Daoy (cell line): ENCODE data around the gene ATP11A. TPM values are rescaled to one million over a fixed set of nuclear protein-coding genes. Genes with fewer than 3 reads are reported as not detected.

Source experiments
- DNase-seq: peaks from one replicate; pipeline ENCODE4 v3.0.0-alpha.2; 2015; ENCODE audit warnings: low read depth
- total RNA-seq: library from RNA; depleted of rRNA; stranded (reverse); fragments of >200 nt; shearing (Covaris generic); gene quantifications from 2 replicates; pipeline ENCODE4 v1.2.3, GENCODE V29; 2014

The ATP11A gene
- total RNA-seq, 1 experiment from 2014 or later, result 2.0 TPM

DNA sequence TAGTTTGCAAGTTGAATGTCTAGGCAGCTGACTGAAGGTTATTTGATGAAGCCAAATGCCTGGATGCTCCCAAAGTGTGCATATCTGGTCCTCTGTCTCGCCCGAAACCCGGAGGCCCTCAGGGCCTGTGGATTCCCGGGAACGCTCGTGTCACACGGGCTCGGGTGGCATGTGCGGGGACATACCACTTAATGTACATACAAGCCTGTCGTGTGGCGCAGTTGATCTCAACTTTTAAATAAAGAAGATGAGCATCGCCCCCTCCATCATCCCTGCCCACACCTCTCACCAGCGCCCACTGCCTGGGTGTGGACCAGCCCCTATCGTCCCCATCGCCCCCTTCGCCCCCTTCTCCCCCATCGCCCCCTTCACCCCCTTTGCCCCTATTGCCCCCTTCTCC lies 33.9 kb downstream of the ATP11A start:
- no peak for DNase-seq

DNA sequence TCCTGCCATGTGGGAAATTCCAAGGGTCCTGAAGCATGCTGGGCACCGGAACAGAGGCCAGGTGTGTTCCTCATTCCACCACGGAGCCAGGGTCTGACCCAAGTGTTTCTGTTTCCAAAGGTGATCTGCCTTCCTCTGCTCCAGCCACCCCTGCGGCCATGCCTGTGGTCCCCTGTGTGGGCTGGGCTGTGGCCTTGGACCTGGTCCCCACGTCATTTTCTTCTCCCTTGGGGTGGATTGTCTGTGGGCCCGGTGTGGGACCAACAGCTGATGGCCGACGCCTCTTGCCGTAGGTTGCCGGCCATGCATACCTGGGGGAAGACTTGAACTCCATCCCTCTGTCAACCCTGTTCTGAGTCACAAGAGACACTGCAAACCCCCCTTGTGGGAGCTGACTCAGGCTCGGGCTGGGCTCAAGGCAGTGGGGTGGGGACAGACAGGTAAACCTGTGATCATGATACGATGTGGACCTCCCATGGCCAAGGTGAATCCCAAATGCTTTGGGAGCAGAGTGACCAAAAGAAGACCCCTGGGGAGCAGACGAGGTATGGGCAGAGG lies 35.0 kb downstream of the ATP11A start:
- DNase-seq, result no peak

DNA sequence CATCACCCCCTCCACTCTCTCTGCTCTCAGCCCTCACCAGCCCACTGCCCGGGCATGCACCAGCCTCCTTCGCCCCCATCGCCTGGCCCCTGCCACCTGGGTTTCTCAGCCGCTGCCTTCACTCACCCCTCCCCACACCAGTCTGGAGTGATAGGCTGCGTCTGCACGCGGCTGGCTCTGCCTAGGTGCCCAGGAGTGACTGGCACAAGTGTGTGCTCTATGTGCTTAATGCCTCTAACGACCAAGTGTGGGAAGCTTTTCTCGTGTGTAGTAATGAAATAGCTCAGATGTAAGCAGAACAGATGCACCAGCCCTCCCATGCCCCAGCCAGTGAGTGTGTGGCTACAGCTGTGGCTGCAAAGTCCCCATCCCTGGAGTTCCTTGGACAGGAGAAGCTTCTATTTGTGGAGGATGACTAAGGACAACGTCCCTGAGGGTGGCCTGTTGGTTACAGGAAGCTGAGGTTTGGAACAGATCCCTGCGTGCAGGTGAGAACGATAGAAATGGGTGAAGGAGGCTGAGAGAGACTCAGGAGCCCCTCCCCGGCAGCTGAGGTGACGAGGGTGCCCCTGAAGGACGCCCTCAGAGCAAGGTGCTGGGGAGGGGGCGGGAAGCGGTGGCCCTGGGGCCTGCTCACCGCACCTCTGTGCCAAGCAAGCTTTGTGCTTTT lies 35.6 kb downstream of the ATP11A start:
- peak; percentile 33 for DNase-seq

DNA sequence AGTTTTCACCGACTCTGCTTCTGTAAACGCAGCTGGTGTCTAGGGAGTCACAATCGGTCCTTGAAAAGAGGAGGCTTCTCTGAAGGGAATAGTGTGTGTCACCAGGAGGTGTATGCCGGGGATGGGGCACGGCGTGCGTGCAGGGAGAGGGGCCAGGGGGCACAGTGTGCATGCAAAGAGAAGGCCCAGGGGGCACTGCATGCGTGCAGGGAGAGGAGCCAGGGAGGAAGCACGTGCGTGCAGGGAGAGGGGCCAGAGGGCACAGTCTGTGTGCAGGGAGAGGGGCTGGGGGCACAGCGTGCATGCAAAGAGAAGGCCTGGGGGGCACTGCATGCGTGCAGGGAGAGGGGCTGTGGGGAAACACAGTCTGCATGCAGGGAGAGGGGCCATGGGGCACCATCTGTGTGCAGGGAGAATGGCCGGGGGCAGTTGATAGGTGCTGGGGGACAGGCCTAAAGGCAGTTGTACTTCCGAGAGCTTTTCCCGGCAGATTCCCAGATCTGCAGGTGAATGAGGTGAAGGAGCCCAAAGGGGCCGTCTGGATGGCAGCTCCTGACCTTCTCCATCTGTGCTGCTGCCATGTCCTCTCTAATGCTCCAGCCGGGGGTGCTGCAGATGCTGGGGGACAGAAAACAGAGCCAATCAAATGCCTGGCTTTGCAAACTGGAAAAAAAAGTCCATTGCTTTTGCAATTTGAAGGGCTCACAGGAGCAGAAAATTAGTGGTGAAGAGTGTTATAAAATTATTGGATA lies 36.4 kb downstream of the ATP11A start:
- DNase-seq, result no peak

DNA sequence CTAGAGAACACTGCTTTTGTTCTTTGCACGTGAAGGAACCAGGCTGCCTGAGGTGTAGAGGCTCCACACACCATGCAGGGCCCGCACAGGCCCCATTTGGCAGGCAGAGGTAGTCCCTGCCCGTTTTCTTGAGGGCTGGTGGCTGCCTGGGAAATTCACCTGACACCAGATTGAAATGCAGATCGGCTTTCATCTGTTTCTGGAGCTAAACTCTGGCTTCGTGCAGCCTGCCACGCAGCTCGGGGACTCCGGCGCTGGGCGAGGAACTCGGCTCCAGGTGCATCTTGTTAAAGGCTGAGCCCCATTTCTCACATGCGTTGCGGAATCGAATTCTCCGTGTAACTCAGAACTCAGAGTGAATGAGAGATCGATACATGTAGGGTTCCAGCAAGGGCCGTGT lies 37.7 kb downstream of the ATP11A start:
- DNase-seq, result no peak

DNA sequence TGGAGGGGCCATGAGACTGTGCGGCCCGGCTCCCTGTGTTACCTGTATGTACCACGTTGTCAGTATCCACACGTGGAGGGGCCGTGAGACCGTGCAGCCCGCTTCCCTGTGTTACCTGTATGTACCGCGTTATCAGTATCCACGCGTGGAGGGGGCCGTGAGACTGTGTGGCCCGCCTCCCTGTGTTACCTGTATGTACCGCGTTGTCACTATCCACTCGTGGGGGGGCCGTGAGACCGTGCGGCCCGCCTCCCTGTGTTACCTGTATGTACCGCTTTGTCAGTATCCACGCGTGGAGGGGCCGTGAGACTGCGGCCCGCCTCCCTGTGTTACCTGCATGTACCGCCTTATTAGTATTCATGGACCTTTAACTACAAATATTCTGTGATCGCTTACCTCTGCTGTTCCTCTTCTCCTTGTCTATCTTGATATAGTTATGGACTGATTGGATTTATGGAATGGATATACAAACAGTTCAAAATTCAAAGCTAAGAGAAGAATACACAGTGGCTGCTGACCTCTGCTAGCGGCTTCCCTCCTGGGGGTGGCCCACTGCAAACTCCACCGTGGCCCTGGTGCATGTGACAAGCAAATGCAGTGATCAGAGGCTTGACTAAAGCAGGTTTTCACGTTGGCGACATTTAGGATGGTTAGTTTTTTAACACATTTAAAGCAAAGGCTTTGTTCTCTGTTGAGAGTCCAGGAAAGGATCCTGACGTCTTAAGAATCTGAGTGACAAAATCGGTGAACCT lies 38.7 kb downstream of the ATP11A start:
- DNase-seq, result no peak

DNA sequence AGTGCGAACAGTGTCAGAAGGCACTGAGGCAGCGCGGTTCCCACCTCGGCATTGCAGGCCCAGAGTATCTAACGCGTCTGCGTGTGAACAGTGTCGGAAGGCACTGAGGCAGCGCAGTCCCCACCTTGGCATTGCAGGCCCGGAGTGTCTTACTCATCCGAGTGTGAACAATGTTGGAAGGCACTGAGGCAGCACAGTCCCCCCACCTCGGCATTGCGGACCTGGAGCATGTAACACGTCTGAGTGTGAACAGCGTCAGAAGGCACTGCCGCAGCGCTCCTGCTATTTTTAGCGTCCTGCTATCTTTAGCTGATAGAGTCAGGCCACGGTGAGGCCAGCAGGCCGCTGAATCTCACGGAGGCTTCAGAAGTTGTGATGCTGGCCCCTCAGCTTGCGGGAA lies 39.6 kb downstream of the ATP11A start:
- no peak for DNase-seq

DNA sequence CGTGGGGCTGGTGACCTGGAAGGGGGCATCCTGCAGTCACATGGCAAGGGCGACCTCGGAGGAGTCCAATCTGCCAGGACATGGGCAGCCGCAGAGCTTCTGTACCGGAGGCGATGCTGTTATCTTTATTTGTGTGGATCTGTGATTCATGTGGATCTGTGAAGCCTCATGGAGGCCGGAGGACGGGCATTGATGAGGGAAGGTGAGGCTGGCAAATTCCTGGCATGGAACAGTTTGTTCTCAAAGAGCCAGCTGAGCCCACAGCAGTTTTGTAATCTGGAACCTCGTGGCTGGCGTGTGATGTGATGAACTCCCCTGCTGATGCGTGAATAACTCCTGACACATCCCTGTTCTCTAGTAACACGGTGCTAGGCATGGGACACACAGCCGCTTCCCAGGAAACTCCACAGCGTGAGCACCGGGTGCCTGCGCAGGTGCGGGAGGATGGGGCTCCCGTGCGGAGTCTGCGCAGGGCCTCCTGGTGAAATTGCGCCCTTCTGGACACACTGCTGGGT lies 40.4 kb downstream of the ATP11A start:
- DNase-seq, result no peak

DNA sequence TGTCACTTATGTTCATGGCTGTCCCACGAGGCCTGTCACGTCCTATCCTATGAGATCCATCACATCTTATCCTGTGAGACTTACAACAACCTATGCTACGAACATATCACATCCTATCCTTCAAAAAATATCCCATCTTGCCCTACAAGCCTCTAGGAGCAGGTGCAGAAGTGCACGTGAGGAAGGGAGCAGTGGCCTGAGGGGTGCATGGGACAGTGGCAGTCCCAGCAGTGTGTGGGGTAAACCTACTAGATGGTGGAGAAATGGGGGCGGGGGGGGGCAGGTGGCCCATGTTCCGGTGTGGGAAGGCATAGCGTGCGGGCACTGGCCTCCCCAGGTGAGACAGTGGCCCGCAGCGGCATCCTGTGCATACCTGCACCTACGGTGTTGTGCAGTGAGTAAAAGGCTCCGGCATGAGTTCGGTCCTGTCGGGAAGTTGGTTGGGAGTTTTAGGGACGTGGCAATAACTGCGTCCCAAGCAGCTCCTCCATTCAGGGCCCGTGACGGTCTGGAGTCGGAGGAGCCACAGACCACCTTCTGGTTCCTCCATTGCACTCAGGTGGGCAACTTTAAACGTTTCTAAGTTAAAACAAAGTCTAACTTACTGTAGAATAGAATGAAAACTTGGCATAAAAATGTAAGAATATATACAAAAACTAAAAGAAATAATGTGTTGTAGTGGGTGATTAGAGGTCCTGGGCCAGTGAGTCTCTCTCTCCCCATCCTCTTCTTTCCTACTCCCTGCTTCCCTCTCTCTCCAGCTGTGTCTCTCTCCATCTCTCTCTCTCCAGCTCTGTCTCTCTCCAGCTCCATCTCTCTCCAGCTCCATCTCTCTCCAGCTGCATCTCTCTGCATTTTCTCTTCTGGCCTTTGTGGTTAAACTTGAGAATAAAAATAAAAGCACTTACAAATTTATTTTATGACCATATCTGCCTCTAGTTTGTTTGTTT lies 42.1 kb downstream of the ATP11A start:
- DNase-seq, result no peak

DNA sequence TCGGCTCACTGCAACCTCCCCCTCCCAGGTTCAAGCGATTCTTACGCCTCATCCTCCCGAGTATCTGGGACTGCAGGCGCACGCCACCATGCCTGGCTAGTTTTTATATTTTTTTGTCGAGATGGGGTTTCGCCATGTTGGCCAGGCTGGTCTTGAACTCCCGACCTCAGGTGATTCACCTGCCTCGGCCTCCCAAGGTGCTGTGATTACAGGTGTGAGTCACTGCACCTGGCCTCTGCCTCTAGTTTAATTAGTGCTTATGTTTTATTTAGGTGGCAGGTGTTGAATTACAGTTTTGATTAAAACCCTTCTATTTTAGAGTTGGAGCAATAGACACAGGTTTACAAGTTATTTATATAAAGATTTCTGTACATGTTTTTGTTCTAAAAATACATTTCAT lies 42.8 kb downstream of the ATP11A start:
- DNase-seq, result no peak

DNA sequence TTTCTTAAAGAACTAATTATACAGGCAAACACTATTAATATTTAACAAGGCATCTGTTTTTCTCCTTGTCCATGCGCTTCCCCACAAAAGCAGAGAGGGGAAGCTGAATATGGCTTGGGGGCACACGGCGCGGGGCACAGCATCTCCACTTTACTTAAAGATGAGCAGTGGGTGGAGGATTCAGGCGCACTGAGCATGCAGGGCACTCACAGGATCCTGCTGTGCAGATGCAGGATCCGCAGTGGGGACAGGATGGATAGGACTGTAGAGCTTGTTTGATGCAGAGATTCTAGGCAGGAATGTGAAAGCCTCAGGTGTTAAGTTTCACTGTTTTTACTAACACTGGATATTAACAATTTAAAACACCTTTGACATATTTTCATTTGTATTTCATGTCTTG lies 43.3 kb downstream of the ATP11A start:
- DNase-seq, result no peak

DNA sequence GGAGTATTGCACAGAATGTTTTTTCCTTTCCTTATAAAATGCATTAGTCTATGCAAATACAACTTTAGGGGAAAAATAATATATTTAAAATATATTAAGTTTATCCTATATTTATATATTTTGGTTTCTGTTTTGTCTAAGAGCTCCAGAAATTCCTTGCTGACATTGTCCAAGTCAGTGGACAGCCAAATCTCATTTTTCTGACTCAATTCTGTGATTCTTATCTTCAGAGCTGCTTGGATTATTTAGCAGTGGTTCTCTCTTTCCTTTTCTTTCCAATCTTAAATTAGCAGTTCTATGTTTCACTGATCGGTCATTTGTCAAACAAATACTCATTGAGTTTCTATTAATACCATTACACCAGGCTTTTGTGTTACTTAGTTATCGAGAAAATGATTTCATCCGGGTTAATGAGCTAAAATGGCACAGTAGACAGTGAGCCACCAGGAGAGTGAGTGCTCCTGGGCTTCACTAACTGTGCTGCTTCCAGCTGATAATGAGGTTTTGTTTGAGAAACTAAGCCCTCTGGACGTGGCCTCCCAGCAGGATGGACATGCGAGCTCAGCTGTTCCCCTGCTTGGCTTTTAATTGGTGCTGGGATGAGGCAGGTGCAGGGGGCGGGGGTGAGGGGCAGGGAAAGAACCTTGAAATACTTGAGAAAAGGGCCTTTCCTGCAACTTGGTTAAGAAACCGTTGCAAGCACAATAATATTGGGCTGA lies 44.0 kb downstream of the ATP11A start:
- no peak for DNase-seq

DNA sequence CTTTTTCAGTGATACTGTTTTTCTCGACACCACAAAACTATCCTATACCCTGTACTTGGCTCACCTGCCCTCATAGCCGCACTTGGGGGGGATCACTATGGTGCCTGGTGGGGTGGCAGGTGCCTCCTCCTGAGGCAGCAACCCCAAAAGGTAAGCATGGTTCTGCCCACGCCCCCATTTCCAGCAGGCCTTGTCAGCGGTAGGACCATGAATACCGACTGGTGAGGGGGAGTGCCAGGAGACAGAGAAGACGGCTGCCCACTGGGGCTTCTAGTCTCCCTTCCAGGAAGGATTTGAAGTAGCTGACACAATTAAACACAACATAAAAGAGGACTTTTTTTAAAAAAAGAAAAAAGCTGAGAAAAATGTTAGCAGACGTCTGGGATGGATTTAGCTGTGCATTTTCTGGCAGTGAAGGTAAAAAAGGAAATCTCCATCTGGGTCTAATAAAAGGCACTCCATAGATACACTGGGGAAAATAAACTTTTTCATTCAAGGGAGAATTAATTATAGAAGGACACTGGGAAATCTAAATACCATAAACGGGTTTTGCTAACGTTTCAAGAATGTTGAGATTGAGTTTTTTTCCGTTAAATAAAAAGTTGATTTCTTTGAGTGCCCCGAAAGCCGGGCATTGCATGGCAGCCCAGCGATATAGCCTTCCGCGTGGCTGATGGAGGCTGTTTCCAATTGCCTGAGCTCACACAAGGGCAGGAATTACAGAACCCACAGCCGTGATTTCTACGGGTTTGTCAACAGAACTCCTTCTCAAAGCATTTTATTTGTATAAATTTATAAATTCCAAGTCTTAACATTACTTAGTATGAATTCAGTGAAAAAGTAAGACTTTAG lies 45.1 kb downstream of the ATP11A start:
- no peak for DNase-seq

DNA sequence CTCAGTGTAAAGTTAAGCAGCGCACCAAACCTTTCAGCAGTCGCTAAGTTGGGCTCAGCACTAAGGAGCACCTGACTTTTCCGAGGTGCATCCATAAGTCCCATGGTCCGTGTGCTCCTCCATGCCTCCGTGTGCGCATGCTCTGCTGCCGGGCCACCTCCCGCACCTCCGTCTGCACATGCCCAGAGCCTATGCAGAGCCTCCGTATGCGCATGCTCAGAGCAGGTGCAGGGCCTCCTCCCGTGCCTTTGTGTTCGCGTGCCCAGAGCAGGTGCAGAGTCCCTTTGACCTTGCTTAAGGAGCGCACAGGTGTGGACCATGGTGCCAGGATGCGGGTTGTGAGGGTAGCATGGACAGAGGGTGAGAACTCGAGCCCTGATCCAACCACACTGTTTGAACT lies 46.0 kb downstream of the ATP11A start:
- no peak for DNase-seq

DNA sequence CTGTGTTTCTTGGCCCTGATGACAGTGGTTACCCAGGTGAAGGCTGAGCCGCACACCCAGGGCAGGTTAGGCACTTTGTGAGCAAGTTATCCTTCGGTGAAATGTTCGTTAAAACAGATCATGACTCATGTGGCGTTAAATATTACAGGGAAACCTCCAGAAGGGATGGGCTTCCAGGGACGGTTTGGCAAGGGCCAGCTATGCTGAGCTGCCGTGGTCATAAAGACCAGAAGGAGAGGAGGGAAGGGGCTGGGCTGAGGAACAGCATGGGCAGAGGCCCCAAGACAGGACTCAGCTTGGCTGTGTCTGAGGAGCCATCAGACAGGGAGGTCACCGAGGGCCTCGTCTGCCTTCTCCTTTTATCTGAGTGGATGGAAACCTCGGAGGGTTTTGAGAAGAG lies 47.5 kb downstream of the ATP11A start:
- DNase-seq, result no peak

DNA sequence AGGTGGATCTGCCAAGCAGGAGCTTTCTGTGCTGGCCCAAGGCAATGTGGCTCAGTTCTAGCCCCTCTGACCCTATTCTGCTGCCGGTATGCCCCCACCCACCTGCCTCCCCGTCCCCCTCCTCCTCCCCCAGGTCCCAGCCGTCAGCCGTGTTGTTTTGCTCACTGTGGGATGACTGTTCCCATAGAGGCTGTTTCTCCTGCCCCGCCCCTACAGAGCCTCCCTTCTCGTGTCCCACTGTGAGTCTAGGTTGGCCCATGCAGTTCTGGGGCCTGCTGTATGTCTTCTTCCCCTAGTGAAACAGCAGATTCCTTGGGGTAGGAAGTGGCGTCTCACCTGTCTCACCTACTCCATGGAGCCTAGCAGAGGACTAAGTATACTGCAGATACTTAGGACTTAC lies 48.8 kb downstream of the ATP11A start:
- no peak for DNase-seq

DNA sequence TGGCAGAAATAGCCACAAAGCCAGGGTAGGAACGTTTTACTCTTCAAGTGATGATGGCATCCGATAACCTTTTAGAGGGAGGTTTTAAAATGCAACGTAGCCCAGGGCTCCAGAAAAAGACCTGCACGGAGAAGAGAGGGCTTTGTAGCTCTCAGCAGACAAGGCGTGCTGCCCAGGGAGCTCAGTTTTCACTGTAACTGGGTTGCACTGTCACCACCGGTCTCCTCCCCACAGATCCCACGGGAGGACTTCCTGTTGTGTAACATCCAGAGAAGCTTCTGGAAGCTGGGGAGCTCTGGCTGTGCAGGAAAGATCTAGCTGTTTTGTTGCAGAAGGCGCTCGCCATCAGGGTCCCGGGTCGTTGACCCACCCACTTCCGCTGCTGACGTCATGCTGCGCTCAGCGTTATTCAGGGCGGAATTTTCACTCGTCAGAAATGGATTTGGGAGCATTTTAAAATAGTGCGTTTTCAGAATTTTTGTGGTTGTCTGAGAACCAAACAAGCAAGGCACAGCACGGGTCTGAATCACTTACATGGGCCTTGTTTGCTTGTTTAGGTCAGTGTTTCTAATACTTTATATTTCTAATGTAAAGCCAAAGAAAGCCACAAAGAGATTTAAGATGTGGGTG lies 50.8 kb downstream of the ATP11A start:
- DNase-seq, result peak; percentile 71

DNA sequence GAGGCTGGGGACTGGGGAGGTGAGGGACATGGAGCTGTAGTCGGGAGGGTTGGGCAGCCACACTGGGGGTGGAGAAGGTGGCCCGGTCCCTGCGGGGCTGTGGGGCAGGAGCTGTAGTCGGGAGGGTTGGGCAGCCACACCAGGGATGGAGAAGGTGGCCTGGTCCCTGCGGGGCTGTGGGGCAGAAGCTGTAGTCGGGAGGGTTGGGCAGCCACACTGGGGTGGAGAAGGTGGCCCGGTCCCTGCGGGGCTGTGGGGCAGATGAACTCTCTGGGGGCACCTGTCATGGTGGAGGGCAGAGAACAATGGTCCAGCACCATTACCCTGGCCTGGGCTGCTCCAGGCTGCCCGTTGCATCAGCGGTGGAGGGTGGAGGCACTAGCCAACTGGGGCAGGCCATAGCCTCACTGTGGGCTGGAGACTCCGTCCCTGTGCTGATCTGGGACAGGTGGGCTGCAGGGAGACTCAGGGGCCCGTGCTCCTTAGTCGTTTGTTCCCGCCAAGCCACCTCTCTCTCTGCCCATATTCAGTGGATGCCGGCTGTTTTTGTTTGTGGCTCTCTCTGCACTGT lies 51.4 kb downstream of the ATP11A start:
- DNase-seq, result no peak
